Measurements from ENCODE around the gene MPPE1. TPM values are rescaled to one million over a fixed set of nuclear protein-coding genes. Genes with fewer than 3 reads are reported as not detected.

MPPE1 gene
- total RNA-seq, 1 experiment from 2014 or later = 17.9 TPM

GRCh38 chr18:11844436-11844835, 63.7 kb downstream of the MPPE1 start:
- POLR2A ChIA-PET (ENCODE audit: unreplicated experiment) = no interaction called here

DNA sequence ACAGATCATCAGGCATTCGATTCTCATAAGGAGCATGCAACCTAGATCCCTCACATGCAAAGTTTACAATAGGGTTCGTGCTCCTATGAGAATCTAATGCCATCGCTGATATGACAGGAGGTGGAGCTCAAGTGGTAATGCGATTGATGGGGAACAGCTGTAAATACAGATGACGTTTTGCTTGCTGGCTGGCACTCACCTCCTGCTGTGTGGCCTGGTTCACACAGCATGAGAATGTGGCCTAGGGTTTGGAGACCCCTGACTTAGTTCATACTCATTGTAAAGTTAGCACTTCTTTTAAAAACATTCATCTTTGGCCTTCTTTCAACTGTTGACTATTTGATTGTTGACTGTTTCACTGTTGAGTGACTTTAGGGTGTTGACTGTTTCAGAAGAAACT, 65.6 kb downstream of the MPPE1 start:
- Histone ChIP-seq H3K27me3 (ENCODE audit: low read length) (no peaks in the 10 kb centered on the region), H3K79me2 (ENCODE audit: low read length) (no peaks in the 10 kb centered on the region), H3K4me2 (ENCODE audit: low read length) (no peak overlapping the region), H3K9ac (ENCODE audit: low read length) (no peak overlapping the region), H3K4me3 (ENCODE audit: low read length) (no peak overlapping the region), H3K9me3 (ENCODE audit: low read length) (no peaks in the 10 kb centered on the region), H3K27ac (ENCODE audit: low read length) (no peak overlapping the region), H3K36me3 (ENCODE audit: low read depth, low read length) (no peaks in the 10 kb centered on the region), H4K20me1 (ENCODE audit: low read length) (no peaks in the 10 kb centered on the region), H3F3A (ENCODE audit: low read length, unreplicated experiment) (no peaks in the 10 kb centered on the region), H3K4me1 (ENCODE audit: insufficient read depth, low read length) (no peaks in the 10 kb centered on the region), H2AFZ (ENCODE audit: low read length) (no peak overlapping the region), H3K9me2 (replicated peaks; ENCODE audit: low read length) (no peaks in the 10 kb centered on the region)
- ChIA-PET CTCF (interaction anchor here (0.6 kb wide), 1 partner anchor 140 kb away, joined by 3 read pairs; no protein-coding TSS in a partner anchor), POLR2A (ENCODE audit: unreplicated experiment) (no interaction called here)
- intact Hi-C loops (cut with micrococcal nuclease) = no loop called here
- no TSS peak for BruUV-seq (replicated peaks)
- ATAC-seq (no peak), DNase-seq (no peak)
- TF ChIP-seq EZH2 (IDR thresholded peaks at IDR 0.05; ENCODE audit: low read length, unreplicated experiment) = no peak
- TF ChIP-seq EZH2phosphoT487 (IDR thresholded peaks at IDR 0.05; ENCODE audit: borderline replicate concordance, low read length) = no peak
- TF ChIP-seq CTCF (conservative IDR thresholded peaks at IDR 0.05; ENCODE audit: low read depth, low read length) = no peak

More at GRCh38 chr18:11844436-11844835, 63.7 kb downstream of the MPPE1 start:
- Histone ChIP-seq H3K9ac (ENCODE audit: low read length) (no peak overlapping the region), H4K20me1 (ENCODE audit: low read length) (no peaks in the 10 kb centered on the region), H3K9me3 (ENCODE audit: low read length) (no peaks in the 10 kb centered on the region), H3K79me2 (ENCODE audit: low read length) (no peaks in the 10 kb centered on the region), H3F3A (ENCODE audit: low read length, unreplicated experiment) (no peaks in the 10 kb centered on the region), H3K27me3 (ENCODE audit: low read length) (no peaks in the 10 kb centered on the region), H2AFZ (ENCODE audit: low read length) (no peak overlapping the region), H3K27ac (ENCODE audit: low read length) (no peak overlapping the region), H3K9me2 (replicated peaks; ENCODE audit: low read length) (no peaks in the 10 kb centered on the region), H3K4me1 (ENCODE audit: insufficient read depth, low read length) (peaks cover 7% of the 10 kb centered on the region), H3K36me3 (ENCODE audit: low read depth, low read length) (no peaks in the 10 kb centered on the region), H3K4me2 (ENCODE audit: low read length) (no peak overlapping the region), H3K4me3 (ENCODE audit: low read length) (no peak overlapping the region)
- no peak for ATAC-seq
- no peak for TF ChIP-seq EZH2 (IDR thresholded peaks at IDR 0.05; ENCODE audit: low read length, unreplicated experiment)
- TF ChIP-seq EZH2phosphoT487 (IDR thresholded peaks at IDR 0.05; ENCODE audit: borderline replicate concordance, low read length) = no peak
- no peak for TF ChIP-seq CTCF (conservative IDR thresholded peaks at IDR 0.05; ENCODE audit: low read depth, low read length)
- DNase-seq = no peak
- no TSS peak for BruUV-seq (replicated peaks)
- CTCF ChIA-PET = no interaction called here
- intact Hi-C loops (cut with micrococcal nuclease) = no loop called here

DNA sequence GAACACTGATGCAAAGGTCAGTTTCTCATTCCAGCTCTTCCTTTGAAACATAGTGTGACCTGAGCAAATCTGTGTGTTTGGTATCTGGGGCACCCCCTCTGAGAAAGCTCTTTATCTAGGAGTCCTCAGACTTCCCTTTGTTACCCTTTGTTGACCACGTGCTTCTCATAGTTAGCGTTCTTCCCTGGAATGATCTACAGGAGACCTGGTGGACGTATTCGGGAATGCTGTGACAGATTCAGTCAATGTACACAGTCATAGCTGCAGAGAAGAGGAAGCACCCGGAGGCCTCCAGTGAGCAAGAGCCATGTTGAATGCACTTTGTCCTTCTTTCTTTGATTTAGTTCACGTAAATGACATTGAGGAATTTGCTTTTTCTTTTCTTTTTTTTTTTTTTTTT, 67.6 kb downstream of the MPPE1 start:
- DNase-seq (no peak), ATAC-seq (no peak)
- H3K4me3 ChIP-seq (ENCODE audit: low read length) = no peak overlapping the region
- no peaks in the 10 kb centered on the region for H3K9me2 ChIP-seq (replicated peaks; ENCODE audit: low read length)
- no TSS peak for BruUV-seq (replicated peaks)
- no peaks in the 10 kb centered on the region for H3K27me3 ChIP-seq (ENCODE audit: low read length)
- no peaks in the 10 kb centered on the region for H3K79me2 ChIP-seq (ENCODE audit: low read length)
- H3K36me3 ChIP-seq (ENCODE audit: low read depth, low read length) = no peaks in the 10 kb centered on the region
- CTCF ChIA-PET = no interaction called here
- H3K4me2 ChIP-seq (ENCODE audit: low read length) = no peak overlapping the region
- intact Hi-C loops (cut with micrococcal nuclease) = no loop called here
- no peaks in the 10 kb centered on the region for H4K20me1 ChIP-seq (ENCODE audit: low read length)
- POLR2A ChIA-PET (ENCODE audit: unreplicated experiment) = no interaction called here
- H3K4me1 ChIP-seq (ENCODE audit: insufficient read depth, low read length) = no peaks in the 10 kb centered on the region
- no peak overlapping the region for H3K27ac ChIP-seq (ENCODE audit: low read length)
- no peak overlapping the region for H2AFZ ChIP-seq (ENCODE audit: low read length)
- TF ChIP-seq CTCF (conservative IDR thresholded peaks at IDR 0.05; ENCODE audit: low read depth, low read length) (no peak), EZH2phosphoT487 (IDR thresholded peaks at IDR 0.05; ENCODE audit: borderline replicate concordance, low read length) (no peak), EZH2 (IDR thresholded peaks at IDR 0.05; ENCODE audit: low read length, unreplicated experiment) (no peak)
- no peaks in the 10 kb centered on the region for H3F3A ChIP-seq (ENCODE audit: low read length, unreplicated experiment)
- H3K9me3 ChIP-seq (ENCODE audit: low read length) = no peaks in the 10 kb centered on the region
- no peak overlapping the region for H3K9ac ChIP-seq (ENCODE audit: low read length)

Data from PC-3 (cell line).